Stimulated activated CD4-positive, alpha-beta T cell treated with anti-CD3 and anti-CD28 coated beads, Interleukin-2, amount 100 ng/mL, for 24 hours (primary cell): Measurements from ENCODE around the gene ZNF384.

Source experiments
- DNase-seq, 2 donors: peaks; one replicate each; pipeline ENCODE4 v3.0.0-alpha.2; 2020

ZNF384 gene

GRCh38 chr12:6653342-6653741 is 35.8 kb downstream of the ZNF384 start:
- DNase-seq, result no peak

- no peak for DNase-seq
These were observed 36.8 kb downstream of the ZNF384 start for GRCh38 chr12:6652391-6652790.

GRCh38 chr12:6650832-6651231 is 38.3 kb downstream of the ZNF384 start:
- DNase-seq, result no peak

GRCh38 chr12:6647083-6647604 is 42.0 kb downstream of the ZNF384 start, which contains the start of gene ACRBP:
ACRBP (minus strand) TSS chr12:6647432; CDS start chr12:6647366, 66 bp downstream.
- DNase-seq, result peak; percentile 29 to 58

GRCh38 chr12:6646276-6647082 is 42.7 kb downstream of the ZNF384 start:
- DNase-seq, result no peak

GRCh38 chr12:6644903-6645302 is 44.3 kb downstream of the ZNF384 start:
- DNase-seq, result no peak

- DNase-seq, result no peak
These were observed 44.9 kb downstream of the ZNF384 start for GRCh38 chr12:6644257-6644596.

GRCh38 chr12:6643569-6644256 is 45.5 kb downstream of the ZNF384 start:
- DNase-seq, result no peak

GRCh38 chr12:6641131-6641530 is 48.0 kb downstream of the ZNF384 start:
- no peak for DNase-seq

- no peak for DNase-seq
These were observed 48.7 kb downstream of the ZNF384 start for GRCh38 chr12:6640497-6640896.

- DNase-seq, result no peak
These were observed 49.9 kb downstream of the ZNF384 start for GRCh38 chr12:6639151-6639801.

- DNase-seq, result no peak
These were observed 50.9 kb downstream of the ZNF384 start for GRCh38 chr12:6638305-6638704.

- no peak for DNase-seq
These were observed 53.2 kb downstream of the ZNF384 start, which contains the start of gene LPAR5 for GRCh38 chr12:6635856-6636531. LPAR5 (minus strand) TSS chr12:6635959; CDS start chr12:6621248, 14,711 bp downstream.

GRCh38 chr12:6635375-6635855 is 53.8 kb downstream of the ZNF384 start:
- DNase-seq, result peak; percentile 52 to 57

GRCh38 chr12:6632026-6632983 is 56.9 kb downstream of the ZNF384 start:
- no peak for DNase-seq

- DNase-seq, result no peak
These were observed 57.6 kb downstream of the ZNF384 start for GRCh38 chr12:6631549-6631961.

GRCh38 chr12:6630736-6631135 is 58.4 kb downstream of the ZNF384 start:
- DNase-seq, result no peak

GRCh38 chr12:6627616-6628015 is 61.6 kb downstream of the ZNF384 start:
- no peak for DNase-seq

- no peak for DNase-seq
These were observed 62.4 kb downstream of the ZNF384 start for GRCh38 chr12:6626654-6627283.

GRCh38 chr12:6620885-6621274 is 68.3 kb downstream of the ZNF384 start:
- no peak for DNase-seq
